Liver (tissue), 9 donors: ENCODE measurements around the gene RFNG. TPM values are rescaled to one million over a fixed set of nuclear protein-coding genes. Genes with fewer than 3 reads are reported as not detected.

Source experiments
- DNase-seq: peaks from one replicate; pipeline ENCODE4 v3.0.0-alpha.2; 2017; ENCODE audit warnings: low spot score
- H3K27ac ChIP-seq, 2 donors: one replicate each; pipeline ENCODE4 v1.7.0; 2013; ENCODE audit warnings: inconsistent platforms in 2 of 2, low read length in 2 of 2, control low read depth in 1 of 2, low read depth in 1 of 2, mild to moderate bottlenecking in 1 of 2
- H3K27me3 ChIP-seq, 4 donors: one replicate each; pipeline versions ENCODE4 v1.6.1 to v1.7.0; 2013; ENCODE audit warnings: low read length in 3 of 4, inconsistent platforms in 1 of 4, mild to moderate bottlenecking in 1 of 4, moderate library complexity in 1 of 4; ENCODE audit not compliant: control insufficient read depth in 4 of 4, insufficient read depth in 4 of 4
- H3K36me3 ChIP-seq, 4 donors: one replicate each; pipeline versions ENCODE4 v1.6.1 to v1.7.0; 2013; ENCODE audit warnings: low read length in 3 of 4, mild to moderate bottlenecking in 3 of 4, low read depth in 1 of 4, moderate library complexity in 1 of 4; ENCODE audit not compliant: control insufficient read depth in 4 of 4, insufficient read depth in 3 of 4
- H3K4me1 ChIP-seq, 4 donors: one replicate each; pipeline versions ENCODE4 v1.6.1 to v1.7.0; 2013; ENCODE audit warnings: low read length in 3 of 4, mild to moderate bottlenecking in 3 of 4, moderate library complexity in 1 of 4; ENCODE audit not compliant: control insufficient read depth in 4 of 4, insufficient read depth in 4 of 4
- H3K4me3 ChIP-seq, 3 donors: one replicate each; pipeline versions ENCODE4 v1.6.1 to v1.7.0; 2013; ENCODE audit warnings: low read length in 3 of 3, control low read depth in 1 of 3, low read depth in 1 of 3, mild to moderate bottlenecking in 1 of 3
- H3K9ac ChIP-seq, 2 donors: one replicate each; pipeline ENCODE4 v1.7.0; 2013; ENCODE audit warnings: low read length in 2 of 2, mild to moderate bottlenecking in 2 of 2, moderate library complexity in 2 of 2, control low read depth in 1 of 2, low read depth in 1 of 2
- H3K9me3 ChIP-seq, 4 donors: one replicate each; pipeline versions ENCODE4 v1.6.1 to v1.7.0; 2013; ENCODE audit warnings: low read length in 3 of 4; ENCODE audit not compliant: control insufficient read depth in 4 of 4
- ATF3 ChIP-seq: IDR thresholded peaks from 2 replicates; pipeline ENCODE4 v1.6.1; 2016; ENCODE audit warnings: antibody characterized with exemption
- FOXA1 ChIP-seq: IDR thresholded peaks from 2 replicates; pipeline ENCODE4 v1.6.1; 2016; ENCODE audit warnings: antibody characterized with exemption
- GABPA ChIP-seq, 2 donors: IDR thresholded peaks in 1 of 2; conservative IDR thresholded peaks in 1 of 2; 2 replicates each; pipeline ENCODE4 v1.6.1; 2016; ENCODE audit warnings: antibody characterized with exemption in 2 of 2, mild to moderate bottlenecking in 1 of 2, moderate library complexity in 1 of 2
- HNF4A ChIP-seq, 2 donors: conservative IDR thresholded peaks; 2 replicates each; pipeline ENCODE4 v1.6.1; 2016; ENCODE audit warnings: antibody characterized with exemption in 2 of 2, mild to moderate bottlenecking in 2 of 2
- HNF4G ChIP-seq: IDR thresholded peaks from 2 replicates; pipeline ENCODE4 v1.6.1; 2016; ENCODE audit warnings: antibody characterized with exemption
- JUND ChIP-seq, 2 donors: IDR thresholded peaks; 2 replicates each; pipeline ENCODE4 v1.6.1; 2016; ENCODE audit warnings: antibody characterized with exemption in 2 of 2
- MAX ChIP-seq: IDR thresholded peaks from 2 replicates; pipeline ENCODE4 v1.6.1; 2016; ENCODE audit warnings: antibody characterized with exemption
- NR2F2 ChIP-seq: IDR thresholded peaks from 2 replicates; pipeline ENCODE4 v1.6.1; 2016; ENCODE audit warnings: antibody characterized with exemption
- RAD21 ChIP-seq, 2 donors: IDR thresholded peaks; 2 replicates each; pipeline ENCODE4 v1.6.1; 2016; ENCODE audit warnings: antibody characterized with exemption in 2 of 2, mild to moderate bottlenecking in 2 of 2
- REST ChIP-seq: IDR thresholded peaks from 2 replicates; pipeline ENCODE4 v1.6.1; 2016; ENCODE audit warnings: antibody characterized with exemption, mild to moderate bottlenecking
- RXRA ChIP-seq, 2 donors: IDR thresholded peaks; 2 replicates each; pipeline ENCODE4 v1.6.1; 2017 to 2018; ENCODE audit warnings: antibody characterized with exemption in 2 of 2, mild to moderate bottlenecking in 1 of 2
- TAF1 ChIP-seq: conservative IDR thresholded peaks from 2 replicates; pipeline ENCODE4 v1.6.1; 2016; ENCODE audit warnings: antibody characterized with exemption, mild to moderate bottlenecking
- YY1 ChIP-seq: IDR thresholded peaks from 2 replicates; pipeline ENCODE4 v1.6.1; 2016; ENCODE audit warnings: antibody characterized with exemption, mild to moderate bottlenecking
- ZBTB33 ChIP-seq: IDR thresholded peaks from 2 replicates; pipeline ENCODE4 v1.6.1; 2016; ENCODE audit warnings: antibody characterized with exemption
- WGBS: extraction: QIAGEN DNeasy Blood & Tissue Kit; methylation state at CpG from one replicate; pipeline ENCODE4 v1.1.7; 2013; 5-methylcytosine and 5-hydroxymethylcytosine counted together
- polyA plus RNA-seq, 2 donors: library from polyadenylated mRNA; stranded (reverse) in 1 of 2; unstranded in 1 of 2; fragments of 200-250 nt in 1 of 2; fragments of >200 nt in 1 of 2; fragmentation: Nextera tagmentation in 1 of 2; extraction: Ambion mirVana in 1 of 2; gene quantifications; one replicate each; pipeline versions ENCODE4 v1.2.1 to v1.2.3, GENCODE V29; 2013 to 2015
- total RNA-seq, 2 donors: library from RNA; depleted of rRNA; stranded (reverse); fragments of >200 nt; gene quantifications; one replicate each; pipeline ENCODE4 v1.2.3, GENCODE V29; 2014
- donor health status: healthy.
- donor health status: healthy.
- donor health status: healthy.
- donor health status: healthy.
- donor health status: healthy.

The RFNG gene
- total and polyA plus RNA-seq, 4 donors, result 15.0 to 36.0 (median 23.4) TPM

GRCh38 chr17:82092628-82092994 lies 41.0 kb upstream of the RFNG start:
- Histone ChIP-seq H3K4me3 (no peak overlapping the region), H3K36me3 (peaks cover 27 to 52% (median 31%) of the 10 kb centered on the region in 4 donors), H3K27ac (no peak overlapping the region), H3K4me1 (peaks cover 8 to 67% (median 37%) of the 10 kb centered on the region in 4 donors), H3K9ac (no peak overlapping the region), H3K9me3 (no peaks in the 10 kb centered on the region), H3K27me3 (no peaks in the 10 kb centered on the region)
- WGBS, result 89% methylated on average over 20 of the region's 20 CpGs
- DNase-seq, result no peak
- TF ChIP-seq YY1, result no peak
- TF ChIP-seq HNF4G, result no peak
- no peak for TF ChIP-seq JUND (IDR thresholded peaks at IDR 0.05)
- TF ChIP-seq RAD21 (IDR thresholded peaks at IDR 0.05), result no peak
- TF ChIP-seq NR2F2, result no peak
- no peak for TF ChIP-seq ATF3
- no peak for TF ChIP-seq GABPA (IDR thresholded peaks at IDR 0.05 in 1 of 2, conservative IDR thresholded peaks at IDR 0.05 in 1 of 2)
- TF ChIP-seq RXRA (IDR thresholded peaks at IDR 0.05), result no peak
- no peak for TF ChIP-seq TAF1

- peaks cover 27 to 57% (median 35%) of the 10 kb centered on the region in 4 donors for H3K36me3 ChIP-seq
- no peak overlapping the region for H3K4me3 ChIP-seq
- TF ChIP-seq RAD21 (IDR thresholded peaks at IDR 0.05) (no peak), ATF3 (no peak), NR2F2 (no peak)
- H3K27ac ChIP-seq, result no peak overlapping the region
- 87% methylated on average over 23 of the region's 23 CpGs for WGBS
- peaks cover 8 to 65% (median 38%) of the 10 kb centered on the region in 4 donors for H3K4me1 ChIP-seq
- H3K27me3 ChIP-seq, result no peaks in the 10 kb centered on the region
- no peak for DNase-seq
- no peaks in the 10 kb centered on the region for H3K9me3 ChIP-seq
- no peak overlapping the region for H3K9ac ChIP-seq
Observed at GRCh38 chr17:82092094-82092586, 40.5 kb upstream of the RFNG start.

GRCh38 chr17:82091264-82092066 lies 39.9 kb upstream of the RFNG start:
- no peak for DNase-seq
- H3K36me3 ChIP-seq, result peaks cover 32 to 60% (median 38%) of the 10 kb centered on the region in 4 donors
- H3K9ac ChIP-seq, result no peak overlapping the region
- TF ChIP-seq HNF4G (no peak), RXRA (IDR thresholded peaks at IDR 0.05) (no peak), FOXA1 (no peak), MAX (no peak), JUND (IDR thresholded peaks at IDR 0.05) (no peak), ATF3 (no peak), NR2F2 (no peak), GABPA (IDR thresholded peaks at IDR 0.05 in 1 of 2, conservative IDR thresholded peaks at IDR 0.05 in 1 of 2) (no peak), REST (no peak), RAD21 (IDR thresholded peaks at IDR 0.05) (no peak), HNF4A (conservative IDR thresholded peaks at IDR 0.05) (no peak), TAF1 (no peak), ZBTB33 (no peak)
- 94% methylated on average over 37 of the region's 37 CpGs for WGBS
- H3K27ac ChIP-seq, result no peak overlapping the region
- H3K9me3 ChIP-seq, result no peaks in the 10 kb centered on the region
- peaks cover 3 to 60% (median 33%) of the 10 kb centered on the region in 4 donors for H3K4me1 ChIP-seq
- H3K27me3 ChIP-seq, result no peaks in the 10 kb centered on the region
- H3K4me3 ChIP-seq, result no peak overlapping the region
